ENCODE data around the gene ZNF492. TPM values are rescaled to one million over a fixed set of nuclear protein-coding genes. Genes with fewer than 3 reads are reported as not detected.

The ZNF492 gene
- total RNA-seq, 1 experiment from 2014 or later = not detected

- no peak overlapping the region for H3K14ac ChIP-seq (ENCODE audit: insufficient read depth, low read length)
- no peak overlapping the region for H2BK5ac ChIP-seq (ENCODE audit: insufficient read length, low read length)
- H4K5ac ChIP-seq (ENCODE audit: insufficient read length, low read depth, low read length) = no peak overlapping the region
- Mint-ChIP-seq H3K4me3 (no peak overlapping the region), H3K27me3 (ENCODE audit: low read depth) (peaks cover 3% of the 10 kb centered on the region; the same call in 1 of the 2 replicates), H3K9me3 (peaks cover 98% of the 10 kb centered on the region in 2 experiments), H3K27ac (no peak overlapping the region), H3K4me1 (no peaks in the 10 kb centered on the region), H3K36me3 (ENCODE audit: insufficient read depth in 1 of 3, low read depth in 3 of 3) (peaks cover 21 to 39% (median 22%) of the 10 kb centered on the region in 3 experiments; a peak in 6 of 7 replicates)
- no peak overlapping the region for H3K56ac ChIP-seq (ENCODE audit: insufficient read length, low read depth, low read length)
- no peak overlapping the region for H3K23ac ChIP-seq (ENCODE audit: insufficient read length, low read depth, low read length)
- no peak overlapping the region for H2BK15ac ChIP-seq (ENCODE audit: low read depth, low read length)
- H2BK12ac ChIP-seq (ENCODE audit: insufficient read length, low read depth, low read length) = no peak overlapping the region
- no peak overlapping the region for H3K4ac ChIP-seq (ENCODE audit: low read depth, low read length)
- no peak overlapping the region for H3K9ac ChIP-seq (ENCODE audit: extremely low read depth, insufficient read length, low read length)
- no peak overlapping the region for H2AK5ac ChIP-seq (ENCODE audit: insufficient read length, low read length)
- H2BK20ac ChIP-seq (ENCODE audit: low read depth, low read length, poor library complexity, severe bottlenecking) = no peak overlapping the region
- H3K27ac ChIP-seq (ENCODE audit: insufficient read length, low read depth, low read length) = no peak overlapping the region
- no peak for TF ChIP-seq CTCF (conservative IDR thresholded peaks at IDR 0.05)
- no peaks in the 10 kb centered on the region for H3K79me2 ChIP-seq (ENCODE audit: insufficient read depth, low read length)
- H2AFZ ChIP-seq (ENCODE audit: low read length) = no peak overlapping the region
- H3K27me3 ChIP-seq (ENCODE audit: insufficient read depth, low read length) = no peaks in the 10 kb centered on the region
- H3K4me1 ChIP-seq (ENCODE audit: insufficient read depth, low read length) = no peaks in the 10 kb centered on the region
- H3T11ph ChIP-seq (ENCODE audit: low read length) = no peak overlapping the region
- H3K4me2 ChIP-seq (ENCODE audit: insufficient read depth, insufficient read length, low read length) = no peak overlapping the region
- no peaks in the 10 kb centered on the region for H3K79me1 ChIP-seq (ENCODE audit: insufficient read depth, low read depth, low read length, poor library complexity, severe bottlenecking)
- no peak overlapping the region for H2BK120ac ChIP-seq (ENCODE audit: low read depth, low read length, poor library complexity, severe bottlenecking)
- H3K18ac ChIP-seq (ENCODE audit: insufficient read length, low read depth, low read length) = no peak overlapping the region
- H4K20me1 ChIP-seq (ENCODE audit: control insufficient read depth, insufficient read depth, insufficient read length) = no peaks in the 10 kb centered on the region
- no peak overlapping the region for H4K91ac ChIP-seq (ENCODE audit: insufficient read length, low read depth, low read length)
- H4K8ac ChIP-seq (replicated peaks; ENCODE audit: insufficient read length, low read depth, low read length) = no peak overlapping the region
- DNase-seq = no peak
- whole genome bisulfite sequencing (ENCODE audit: extremely low coverage, insufficient read length, low lambda C conversion rate) = no CpG with 5 or more reads among the region's 1 CpG
- H3K9me3 ChIP-seq (ENCODE audit: control insufficient read depth, low read depth, low read length) = peaks cover 88% of the 10 kb centered on the region
- H3K23me2 ChIP-seq (ENCODE audit: insufficient read length, low read depth, low read length, poor library complexity, severe bottlenecking) = no peaks in the 10 kb centered on the region
These were observed 21.8 kb upstream of the ZNF492 start for GRCh38 chr19:22612316-22612715.
